ENCODE measurements around the gene WWOX.

DNA sequence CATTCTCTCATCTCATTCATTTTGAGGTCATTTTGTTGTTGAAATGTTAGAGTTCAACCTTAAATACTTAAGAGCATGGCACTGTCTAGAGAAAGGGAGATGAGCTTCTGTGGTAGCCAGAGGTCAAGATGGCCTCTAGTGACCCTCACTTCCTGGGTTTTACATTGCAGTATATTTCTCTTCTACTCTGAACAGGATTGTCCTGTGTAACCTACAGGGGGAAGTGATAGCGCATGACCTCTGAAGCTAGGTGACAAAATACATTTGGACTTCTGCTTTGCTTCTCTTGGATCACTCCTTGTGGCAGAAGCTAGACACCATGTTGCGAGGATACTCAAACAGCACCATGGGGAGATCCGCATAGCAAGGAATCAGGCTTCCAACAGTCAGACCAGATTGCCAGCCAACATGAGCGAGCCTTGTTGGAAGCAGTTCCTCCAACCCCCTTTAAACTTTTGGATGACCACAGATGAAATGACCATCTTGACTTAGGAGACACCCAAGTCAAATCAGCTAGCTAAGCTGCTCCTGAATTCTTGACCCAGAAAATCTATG lies 752.7 kb downstream of the WWOX start:
- no peak for TF ChIP-seq POLR2AphosphoS5 (IDR thresholded peaks at IDR 0.05; ENCODE audit: low read depth, low read length)
- TF ChIP-seq, protein P1, sequence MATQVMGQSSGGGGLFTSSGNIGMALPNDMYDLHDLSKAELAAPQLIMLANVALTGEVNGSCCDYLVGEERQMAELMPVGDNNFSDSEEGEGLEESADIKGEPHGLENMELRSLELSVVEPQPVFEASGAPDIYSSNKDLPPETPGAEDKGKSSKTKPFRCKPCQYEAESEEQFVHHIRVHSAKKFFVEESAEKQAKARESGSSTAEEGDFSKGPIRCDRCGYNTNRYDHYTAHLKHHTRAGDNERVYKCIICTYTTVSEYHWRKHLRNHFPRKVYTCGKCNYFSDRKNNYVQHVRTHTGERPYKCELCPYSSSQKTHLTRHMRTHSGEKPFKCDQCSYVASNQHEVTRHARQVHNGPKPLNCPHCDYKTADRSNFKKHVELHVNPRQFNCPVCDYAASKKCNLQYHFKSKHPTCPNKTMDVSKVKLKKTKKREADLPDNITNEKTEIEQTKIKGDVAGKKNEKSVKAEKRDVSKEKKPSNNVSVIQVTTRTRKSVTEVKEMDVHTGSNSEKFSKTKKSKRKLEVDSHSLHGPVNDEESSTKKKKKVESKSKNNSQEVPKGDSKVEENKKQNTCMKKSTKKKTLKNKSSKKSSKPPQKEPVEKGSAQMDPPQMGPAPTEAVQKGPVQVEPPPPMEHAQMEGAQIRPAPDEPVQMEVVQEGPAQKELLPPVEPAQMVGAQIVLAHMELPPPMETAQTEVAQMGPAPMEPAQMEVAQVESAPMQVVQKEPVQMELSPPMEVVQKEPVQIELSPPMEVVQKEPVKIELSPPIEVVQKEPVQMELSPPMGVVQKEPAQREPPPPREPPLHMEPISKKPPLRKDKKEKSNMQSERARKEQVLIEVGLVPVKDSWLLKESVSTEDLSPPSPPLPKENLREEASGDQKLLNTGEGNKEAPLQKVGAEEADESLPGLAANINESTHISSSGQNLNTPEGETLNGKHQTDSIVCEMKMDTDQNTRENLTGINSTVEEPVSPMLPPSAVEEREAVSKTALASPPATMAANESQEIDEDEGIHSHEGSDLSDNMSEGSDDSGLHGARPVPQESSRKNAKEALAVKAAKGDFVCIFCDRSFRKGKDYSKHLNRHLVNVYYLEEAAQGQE (IDR thresholded peaks at IDR 0.05; ENCODE audit: insufficient read depth in 1 of 2, low read depth in 2 of 2, low read length in 2 of 2) = no peak
- TF ChIP-seq SIN3A (IDR thresholded peaks at IDR 0.05; ENCODE audit: borderline replicate concordance, insufficient read depth, low read length) = no peak
- no peak for TF ChIP-seq TAF1 (IDR thresholded peaks at IDR 0.05; ENCODE audit: borderline replicate concordance, insufficient read depth, low read length)
- no peak for TF ChIP-seq FOXP2 (optimal IDR thresholded peaks at IDR 0.05; ENCODE audit: borderline replicate concordance, extremely low read depth, extremely low read length, insufficient read depth)
